H1 (cell line): Measurements from ENCODE around the gene ADGRB2. TPM values are rescaled to one million over a fixed set of nuclear protein-coding genes. Genes with fewer than 3 reads are reported as not detected.

ENCODE experiments used
- CTCF ChIA-PET: fragments of 300-600 bp; sonication (Branson Sonifier 250); formaldehyde crosslinking; loops from one replicate; lab custom pipeline; 2021; ENCODE audit not compliant: partially characterized antibody; lab: Charles Lee
- POLR2A ChIA-PET: fragments of 300-600 bp; sonication (Branson Sonifier 250); formaldehyde crosslinking; loops from one replicate; lab custom pipeline; 2021; ENCODE audit warnings: inconsistent platforms; ENCODE audit not compliant: partially characterized antibody; lab: Charles Lee
- DNase-seq, 2 experiments: peaks; one replicate each; pipeline versions ENCODE4 v3.0.0 to v3.0.0-alpha.2; 2010 to 2022; ENCODE audit warnings: low spot score in 2 of 2, low read depth in 1 of 2, mixed read lengths in 1 of 2
- FAIRE-seq: peaks from 2 replicates; lab custom pipeline; 2011; peaks lifted over from hg19 to GRCh38; lab: Jason Lieb, UNC
- H2AFZ ChIP-seq: 2 replicates; pipeline ENCODE4 v1.8.1; 2012; ENCODE audit warnings: low read length, inconsistent platforms
- H2AK5ac ChIP-seq: 2 replicates; pipeline ENCODE4 v1.6.1; 2013; ENCODE audit warnings: low read depth, low read length
- H2BK120ac ChIP-seq: replicated peaks from 2 replicates; pipeline ENCODE3; 2013; ENCODE audit warnings: low read depth, low read length, inconsistent platforms
- H2BK12ac ChIP-seq: 2 replicates; pipeline ENCODE4 v1.6.1; 2013; ENCODE audit warnings: low read depth, low read length
- H2BK15ac ChIP-seq: 2 replicates; pipeline ENCODE4 v1.6.1; 2013; ENCODE audit warnings: low read length
- H2BK20ac ChIP-seq: 2 replicates; pipeline ENCODE4 v1.6.1; 2013; ENCODE audit warnings: low read length
- H2BK5ac ChIP-seq: 2 replicates; pipeline ENCODE4 v1.6.1; 2013; ENCODE audit warnings: low read depth, low read length
- H3K14ac ChIP-seq: 2 replicates; pipeline ENCODE4 v1.6.1; 2013; ENCODE audit warnings: inconsistent platforms; ENCODE audit not compliant: insufficient read length
- H3K18ac ChIP-seq: 2 replicates; pipeline ENCODE4 v1.6.1; 2013; ENCODE audit warnings: low read length; ENCODE audit errors: extremely low read depth
- H3K23ac ChIP-seq: 2 replicates; pipeline ENCODE4 v1.6.1; 2013; ENCODE audit warnings: inconsistent platforms; ENCODE audit not compliant: insufficient read length
- H3K23me2 ChIP-seq: 2 replicates; pipeline ENCODE4 v1.6.1; 2013; ENCODE audit warnings: low read depth, low read length
- H3K27ac ChIP-seq: 2 replicates; pipeline ENCODE4 v1.6.1; 2011; ENCODE audit warnings: low read depth, low read length, inconsistent platforms
- H3K27me3 ChIP-seq, 4 experiments: replicated peaks in 1 of 4; 1 replicate in 1 of 4; 2 replicates in 3 of 4; pipeline versions ENCODE4 v1.6.1 to v1.8.1; 2011 to 2013; ENCODE audit warnings: low read length in 3 of 4, mild to moderate bottlenecking in 3 of 4, inconsistent platforms in 2 of 4, mixed read lengths in 2 of 4, moderate library complexity in 1 of 4; ENCODE audit not compliant: control insufficient read depth in 3 of 4, insufficient read depth in 3 of 4; ENCODE audit errors: extremely low read depth in 1 of 4
- H3K36me3 ChIP-seq, 4 experiments: 2 replicates each; pipeline versions ENCODE4 v1.6.1 to v1.8.1; 2011 to 2013; ENCODE audit warnings: mild to moderate bottlenecking in 4 of 4, low read length in 3 of 4, moderate library complexity in 2 of 4, control low read depth in 1 of 4, inconsistent platforms in 1 of 4; ENCODE audit not compliant: insufficient read depth in 4 of 4, control insufficient read depth in 2 of 4
- H3K4ac ChIP-seq: replicated peaks from 2 replicates; pipeline ENCODE3; 2013; ENCODE audit warnings: low read length, low read depth, mixed read lengths, inconsistent platforms; ENCODE audit not compliant: insufficient read length
- H3K4me1 ChIP-seq, 4 experiments: replicated peaks in 1 of 4; 1 replicate in 1 of 4; 2 replicates in 3 of 4; pipeline versions ENCODE4 v1.6.1 to v1.8.1; 2011 to 2013; ENCODE audit warnings: low read length in 3 of 4, inconsistent platforms in 2 of 4, mixed read lengths in 1 of 4; ENCODE audit not compliant: insufficient read depth in 4 of 4, control insufficient read depth in 3 of 4
- H3K4me2 ChIP-seq, 2 experiments: 2 replicates each; pipeline versions ENCODE4 v1.6.1 to v1.8.1; 2011 to 2013; ENCODE audit warnings: low read depth in 2 of 2, low read length in 2 of 2, control low read depth in 1 of 2, inconsistent platforms in 1 of 2, mild to moderate bottlenecking in 1 of 2; ENCODE audit not compliant: insufficient read depth in 1 of 2
- H3K4me3 ChIP-seq, 4 experiments: fragments of 200-600, 300-600 bp in 1 of 4; sonication (generic), shearing (Covaris generic), sonication (Bioruptor Twin) in 1 of 4; 2 replicates each; pipeline versions ENCODE4 v1.5.1 to v1.8.1; 2011 to 2016; ENCODE audit warnings: low read length in 4 of 4, low read depth in 3 of 4, control low read depth in 2 of 4, inconsistent platforms in 2 of 4, mild to moderate bottlenecking in 2 of 4, mixed read lengths in 1 of 4, moderate library complexity in 1 of 4; ENCODE audit not compliant: insufficient read depth in 2 of 4; ENCODE audit errors: extremely low read depth in 1 of 4
- H3K56ac ChIP-seq: replicated peaks from 2 replicates; pipeline ENCODE3; 2013; ENCODE audit warnings: low read depth, mild to moderate bottlenecking, mixed read lengths, low read length, inconsistent platforms; ENCODE audit not compliant: insufficient read length
- H3K79me1 ChIP-seq: 2 replicates; pipeline ENCODE4 v1.6.1; 2013; ENCODE audit warnings: low read depth, low read length, control low read depth
- H3K79me2 ChIP-seq, 2 experiments: 2 replicates each; pipeline versions ENCODE4 v1.6.1 to v1.8.1; 2012 to 2013; ENCODE audit warnings: low read length in 2 of 2, mild to moderate bottlenecking in 2 of 2, inconsistent platforms in 1 of 2; ENCODE audit not compliant: insufficient read depth in 2 of 2, control insufficient read depth in 1 of 2
- H3K9ac ChIP-seq, 4 experiments: replicated peaks in 1 of 4; 1 replicate in 1 of 4; 2 replicates in 3 of 4; pipeline versions ENCODE4 v1.6.1 to v1.8.1; 2011 to 2013; ENCODE audit warnings: low read depth in 3 of 4, low read length in 3 of 4, control low read depth in 2 of 4, mild to moderate bottlenecking in 2 of 4, moderate library complexity in 2 of 4, inconsistent platforms in 1 of 4; ENCODE audit errors: extremely low read depth in 1 of 4
- H3K9me3 ChIP-seq, 2 experiments: 2 replicates each; pipeline versions ENCODE4 v1.6.1 to v1.8.1; 2012 to 2013; ENCODE audit warnings: mild to moderate bottlenecking in 2 of 2, moderate library complexity in 2 of 2, control low read depth in 1 of 2, inconsistent platforms in 1 of 2, low read depth in 1 of 2, low read length in 1 of 2, mixed read lengths in 1 of 2; ENCODE audit not compliant: insufficient read depth in 2 of 2
- H4K20me1 ChIP-seq, 2 experiments: replicated peaks in 1 of 2; 2 replicates each; pipeline versions ENCODE3 to v1.8.1; 2011 to 2013; ENCODE audit warnings: inconsistent platforms in 2 of 2, low read length in 2 of 2, mild to moderate bottlenecking in 1 of 2; ENCODE audit not compliant: insufficient read depth in 2 of 2, control insufficient read depth in 1 of 2
- H4K5ac ChIP-seq: 2 replicates; pipeline ENCODE4 v1.6.1; 2013; ENCODE audit warnings: low read length, low read depth, mixed read lengths, inconsistent platforms; ENCODE audit not compliant: insufficient read length
- H4K8ac ChIP-seq: 2 replicates; pipeline ENCODE4 v1.8.0; 2013; ENCODE audit warnings: mild to moderate bottlenecking, moderate library complexity, low read length, inconsistent platforms; ENCODE audit not compliant: insufficient read depth; ENCODE audit errors: extremely low read depth
- H4K91ac ChIP-seq: replicated peaks from 2 replicates; pipeline ENCODE3; 2013; ENCODE audit warnings: low read length, mixed read lengths, inconsistent platforms; ENCODE audit not compliant: insufficient read length
- CHD2 ChIP-seq: IDR thresholded peaks from 2 replicates; pipeline ENCODE4 v1.6.1; 2012; ENCODE audit warnings: low read length, improper control_type of control experiment
- WGBS, 2 experiments: shearing (Covaris generic) in 1 of 2; methylation state at CpG; one replicate each; pipeline versions ENCODE4 v1.1.6 to v1.1.7; 2013 to 2015; ENCODE audit warnings: low lambda C conversion rate in 2 of 2, mixed read lengths in 2 of 2, inconsistent platforms in 1 of 2, low coverage in 1 of 2, missing lambda C conversion rate in 1 of 2; ENCODE audit not compliant: insufficient replicate concordance in 2 of 2, insufficient coverage in 1 of 2, insufficient read length in 1 of 2; ENCODE audit errors: extremely low coverage in 1 of 2, missing lambda C conversion rate in 1 of 2; 5-methylcytosine and 5-hydroxymethylcytosine counted together
- polyA plus RNA-seq, 7 experiments: library from polyadenylated mRNA; depleted of rRNA in 3 of 7; stranded (reverse) in 5 of 7; unstranded in 2 of 7; fragments of >200 nt in 5 of 7; fragments of 200-250 nt in 2 of 7; gene quantifications; 1 replicate in 5 of 7; 2 replicates in 1 of 7; 4 replicates in 1 of 7; pipeline versions ENCODE4 v1.2.1 to v1.2.3, GENCODE V29; 2011 to 2013; ENCODE audit warnings: missing spikeins in 2 of 7, mixed read lengths in 2 of 7
- total RNA-seq: library from RNA; stranded (reverse); fragmentation: NEBNext Ultra II Directional; extraction: Animal tissue kit (Norgen Biotek cat#: 25700); gene quantifications from 2 replicates; pipeline ENCODE4 v1.2.1, GENCODE V29; 2021

ADGRB2 gene
- total and polyA plus RNA-seq, 2 of the 8 experiments (the other 6 are each of a cell fraction or from before 2014, with no cell fraction given): 15.6 to 26.2 TPM

DNA sequence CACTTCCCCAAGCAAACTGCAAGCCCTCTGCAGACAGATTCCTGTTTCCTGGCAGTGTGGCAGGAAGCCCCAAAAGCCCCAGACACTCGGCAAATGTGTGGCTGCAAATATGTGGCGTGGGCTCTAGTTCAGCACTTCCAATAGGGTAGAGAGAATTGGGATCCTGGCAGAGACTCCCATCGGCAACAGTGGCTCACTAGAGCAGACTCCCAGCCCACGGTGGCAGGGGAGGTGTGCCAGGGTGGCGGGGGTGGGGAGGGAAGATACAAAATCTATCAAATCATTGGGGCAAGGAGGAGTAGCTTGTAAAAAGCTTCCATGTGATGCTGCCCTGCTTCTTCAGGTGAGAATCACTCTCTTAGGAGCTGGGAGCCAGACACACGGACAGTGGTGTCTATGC is 86.2 kb downstream of the ADGRB2 start:
- Histone ChIP-seq H2BK15ac (no peak overlapping the region), H2BK12ac (no peak overlapping the region), H3K4ac (no peak overlapping the region), H4K20me1 (peaks cover 0 to 1% of the 10 kb centered on the region in 2 experiments), H4K91ac (no peak overlapping the region), H3K79me1 (no peaks in the 10 kb centered on the region), H3K9me3 (no peaks in the 10 kb centered on the region), H2AFZ (no peak overlapping the region), H3K9ac (no peak overlapping the region), H3K23ac (no peak overlapping the region), H3K23me2 (no peaks in the 10 kb centered on the region), H3K4me1 (no peaks in the 10 kb centered on the region), H4K5ac (no peak overlapping the region), H3K14ac (no peak overlapping the region), H2BK120ac (no peak overlapping the region), H2BK20ac (no peak overlapping the region), H3K27me3 (no peaks in the 10 kb centered on the region), H3K4me3 (no peak overlapping the region), H3K27ac (no peak overlapping the region), H2AK5ac (no peak overlapping the region), H3K18ac (no peak overlapping the region), H4K8ac (no peak overlapping the region), H3K36me3 (no peaks in the 10 kb centered on the region), H3K4me2 (no peak overlapping the region), H3K56ac (no peak overlapping the region), H3K79me2 (no peaks in the 10 kb centered on the region), H2BK5ac (no peak overlapping the region)
- ChIA-PET CTCF (interaction anchor here (1.0 to 24.1 kb wide), 12 partner anchors 8 to 111 kb away, joined by 3 to 370 read pairs (median 6); partner anchors contain the start of gene COL16A1), POLR2A (interaction anchor here (1.3 to 2.0 kb wide), 2 partner anchors 11 to 14 kb away, joined by 5 to 6 read pairs; no protein-coding TSS in a partner anchor)
- DNase-seq (no peak), FAIRE-seq (no peak)
- WGBS, 2 experiments: 82% methylated on average over 6 of the region's 6 CpGs; no CpG with 5 or more reads in 1 of the 2 experiments
- no peak for TF ChIP-seq CHD2
